ENCODE data around the gene CDK5RAP2.
"Not testable (repeated sequence)": the region's sequence is repeated elsewhere in the genome, so short reads cannot be mapped to it uniquely, and the experiment has no call there.

The CDK5RAP2 gene

GRCh38 chr9:120592210-120592609, 12.2 kb upstream of the CDK5RAP2 start:
- no peak for DNase-seq (ENCODE audit: low read depth)

GRCh38 chr9:120587328-120587727, 7.4 kb upstream of the CDK5RAP2 start:
- no peak for DNase-seq (ENCODE audit: low read depth)

DNA sequence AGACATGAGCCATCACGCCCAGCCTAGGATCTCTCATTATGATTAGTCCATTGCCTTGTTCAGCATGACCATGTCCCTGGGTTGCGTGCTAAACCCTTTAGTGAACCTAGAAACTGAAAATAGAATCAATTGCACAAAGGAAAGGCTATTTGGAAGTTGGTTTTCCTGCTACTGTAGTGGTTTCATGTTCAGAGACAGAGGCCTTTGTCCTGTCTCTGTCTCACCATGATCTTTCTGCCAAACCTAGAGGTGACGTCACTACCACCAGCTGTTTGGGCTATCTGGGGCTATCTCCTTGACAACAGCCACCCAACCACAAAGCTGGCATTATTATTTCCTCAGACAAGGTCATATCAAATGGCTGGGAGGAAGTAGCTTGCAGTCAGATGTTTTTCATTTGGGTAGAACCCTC, 4.0 kb upstream of the CDK5RAP2 start:
- DNase-seq (ENCODE audit: low read depth) = no peak

- DNase-seq (ENCODE audit: low read depth) = no peak
These were observed 572 bp downstream of the CDK5RAP2 start for GRCh38 chr9:120579139-120580050.

DNA sequence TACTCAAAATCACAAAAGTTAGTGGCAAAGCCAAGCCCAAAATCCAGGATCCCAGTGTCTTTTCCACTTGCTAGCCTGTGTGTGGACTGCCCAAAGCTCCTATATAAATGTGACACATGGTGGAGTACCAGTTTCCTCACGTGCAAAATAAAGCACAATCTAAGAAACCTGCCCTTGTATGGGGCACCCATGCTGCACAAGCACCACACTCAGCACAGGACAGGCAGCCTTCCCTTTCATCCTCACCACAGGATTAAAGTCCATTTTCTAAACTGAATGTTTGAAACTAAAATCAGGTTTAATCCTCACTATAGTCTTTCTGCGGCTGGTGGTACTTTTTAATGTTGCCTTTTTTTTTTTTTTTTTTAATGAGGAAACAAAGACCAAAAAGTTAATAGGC, 5.5 kb downstream of the CDK5RAP2 start:
- no peak for DNase-seq (ENCODE audit: low read depth)

- DNase-seq (ENCODE audit: low read depth) = no peak
These were observed 7.5 kb downstream of the CDK5RAP2 start for GRCh38 chr9:120572472-120572871.

GRCh38 chr9:120571443-120572257, 8.3 kb downstream of the CDK5RAP2 start:
- DNase-seq (ENCODE audit: low read depth) = no peak

- no peak for DNase-seq (ENCODE audit: low read depth)
These were observed 9.7 kb downstream of the CDK5RAP2 start for GRCh38 chr9:120570296-120570695.

DNA sequence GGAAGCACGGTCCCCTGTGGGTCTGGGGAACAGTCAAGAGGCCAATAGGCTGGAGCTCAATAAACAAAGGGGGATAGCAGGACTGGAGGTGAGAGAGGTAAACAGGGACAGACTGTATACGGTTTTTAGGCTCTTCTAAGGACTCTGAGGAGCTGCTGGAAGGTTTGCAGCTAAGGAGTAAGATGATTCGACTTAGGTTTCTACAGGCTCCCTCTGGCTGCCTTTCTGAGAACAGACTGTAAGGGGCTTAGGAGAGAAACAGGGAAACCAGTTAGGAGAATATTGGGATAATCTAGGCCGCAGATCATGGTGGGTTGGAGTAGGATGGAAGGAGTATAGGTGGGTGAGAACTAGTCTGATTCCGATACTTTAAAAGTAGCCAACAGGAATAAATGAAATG, 10.4 kb downstream of the CDK5RAP2 start:
- DNase-seq (ENCODE audit: low read depth) = no peak

DNA sequence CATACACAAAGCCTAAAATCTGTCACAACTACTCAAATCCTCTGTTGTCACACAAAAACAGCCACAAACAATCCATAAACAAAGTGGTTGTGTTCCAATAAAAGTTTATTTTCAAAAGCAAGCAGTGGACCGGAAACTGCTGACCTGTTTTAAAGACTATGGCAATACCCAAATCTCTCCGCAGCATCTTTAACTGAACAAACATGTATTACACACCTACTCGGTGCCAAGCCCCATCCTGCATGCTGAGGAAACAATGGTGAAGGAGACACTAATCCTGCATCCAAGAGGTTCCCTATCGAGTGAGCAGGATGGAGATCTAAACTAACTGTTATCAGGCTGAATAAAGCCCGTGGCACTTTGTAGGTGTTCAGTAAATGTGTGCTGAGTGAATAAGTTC, 11.2 kb downstream of the CDK5RAP2 start:
- no peak for DNase-seq (ENCODE audit: low read depth)

DNA sequence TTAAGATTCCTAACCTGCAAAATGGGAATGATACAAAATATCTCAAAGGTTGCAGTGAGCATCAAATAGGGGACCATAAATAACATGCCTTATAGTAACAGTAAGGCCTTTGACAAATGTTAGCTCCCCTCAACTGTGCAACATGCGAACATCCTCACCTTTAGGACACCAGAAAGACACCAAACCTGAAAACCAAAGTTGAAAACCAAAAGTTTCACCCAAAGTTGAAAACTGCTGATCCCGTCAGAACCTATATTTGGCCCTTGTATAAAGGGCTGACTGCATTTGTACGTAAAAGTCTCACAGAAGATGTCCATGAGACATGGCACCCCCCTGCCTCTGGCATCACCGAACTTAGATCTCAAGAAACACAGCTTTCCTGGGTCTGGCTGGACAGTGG, 12.1 kb downstream of the CDK5RAP2 start:
- DNase-seq (ENCODE audit: low read depth) = no peak

DNA sequence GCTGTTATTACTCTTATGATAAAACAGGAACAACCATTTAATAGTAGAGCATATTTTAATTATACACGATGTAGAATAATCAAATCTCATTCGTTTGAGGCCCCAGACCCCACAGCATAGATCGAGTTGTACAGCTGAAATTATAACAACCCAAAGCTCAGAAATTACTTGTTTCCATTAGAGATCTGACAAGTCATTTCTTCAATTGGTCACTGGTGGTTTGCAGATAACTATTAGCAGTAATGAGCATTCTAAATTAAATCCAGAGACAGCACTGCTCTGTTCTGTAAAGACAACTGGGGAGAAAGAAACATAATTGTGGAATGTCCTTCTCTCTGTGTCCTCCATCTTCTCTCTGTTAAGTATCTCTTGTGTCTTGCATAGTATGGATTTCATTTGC, 12.9 kb downstream of the CDK5RAP2 start:
- DNase-seq (ENCODE audit: low read depth) = no peak

DNA sequence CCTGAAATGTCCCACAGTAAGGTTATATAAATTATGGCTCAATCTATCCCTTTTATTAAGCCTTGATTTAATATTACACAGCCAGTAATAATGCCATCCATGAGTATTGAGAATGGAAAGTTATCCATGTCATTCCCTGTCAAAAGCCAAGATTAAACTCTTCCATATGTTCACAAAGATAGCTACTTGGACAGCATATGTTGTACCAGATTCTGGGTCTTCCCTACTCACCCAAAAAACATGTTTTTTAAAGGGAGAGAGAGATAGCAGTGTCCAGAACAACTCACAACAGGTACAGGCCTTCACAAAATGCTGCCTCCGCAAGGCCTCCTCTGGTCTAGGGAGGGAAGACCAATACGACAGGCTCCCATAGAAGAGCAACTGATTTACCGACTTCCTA, 15.4 kb downstream of the CDK5RAP2 start:
- DNase-seq (ENCODE audit: low read depth) = no peak

DNA sequence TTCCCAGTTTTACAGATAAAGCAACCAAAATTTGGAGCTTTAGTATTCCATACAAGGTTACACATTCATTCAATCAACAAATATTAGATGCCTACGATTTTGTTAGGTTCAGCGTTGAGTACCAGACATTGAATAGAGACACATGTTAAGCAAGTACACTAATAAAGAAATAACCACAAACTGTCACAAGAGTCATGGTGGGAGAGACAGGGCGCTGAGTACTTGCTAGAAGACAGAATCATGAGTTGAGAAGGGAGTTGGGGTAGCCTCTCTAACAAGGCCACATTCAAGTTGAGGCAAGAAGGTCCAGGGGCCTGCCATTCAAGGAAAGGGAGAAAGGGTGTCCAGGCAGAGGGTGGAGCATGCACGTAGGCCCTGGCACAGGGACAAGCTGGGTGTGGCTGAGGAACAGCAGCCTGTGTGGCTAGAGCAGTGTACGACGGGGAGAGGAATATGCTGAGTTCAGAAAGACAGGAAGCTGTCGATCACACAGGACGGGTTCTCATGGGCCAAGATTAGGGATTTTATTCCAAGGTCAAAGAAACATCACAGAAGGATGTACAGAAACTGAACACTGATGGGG, 17.0 kb downstream of the CDK5RAP2 start:
- no peak for DNase-seq (ENCODE audit: low read depth)

DNA sequence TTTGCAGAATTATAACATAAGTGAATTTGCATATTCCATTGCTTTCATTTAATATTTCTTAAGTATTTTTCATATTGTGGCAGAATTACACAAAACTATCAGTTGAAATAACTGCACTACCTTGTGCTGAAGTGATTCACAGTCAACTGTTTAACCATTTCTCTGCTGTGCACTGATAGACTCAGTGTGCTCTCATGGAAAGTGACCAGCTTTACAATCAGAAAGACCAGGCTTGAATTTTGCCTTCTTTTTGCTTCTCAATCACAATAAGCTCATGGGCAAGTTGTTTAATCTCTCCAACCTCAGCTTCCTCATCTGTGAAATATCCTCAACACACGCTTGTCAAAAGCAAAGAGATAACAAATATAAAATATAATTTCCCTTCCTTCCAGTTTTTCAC, 18.3 kb downstream of the CDK5RAP2 start:
- DNase-seq (ENCODE audit: low read depth) = no peak

- no peak for DNase-seq (ENCODE audit: low read depth)
These were observed 20.4 kb downstream of the CDK5RAP2 start for GRCh38 chr9:120559546-120559945.

GRCh38 chr9:120558454-120558853, 21.5 kb downstream of the CDK5RAP2 start:
- no peak for DNase-seq (ENCODE audit: low read depth)

DNA sequence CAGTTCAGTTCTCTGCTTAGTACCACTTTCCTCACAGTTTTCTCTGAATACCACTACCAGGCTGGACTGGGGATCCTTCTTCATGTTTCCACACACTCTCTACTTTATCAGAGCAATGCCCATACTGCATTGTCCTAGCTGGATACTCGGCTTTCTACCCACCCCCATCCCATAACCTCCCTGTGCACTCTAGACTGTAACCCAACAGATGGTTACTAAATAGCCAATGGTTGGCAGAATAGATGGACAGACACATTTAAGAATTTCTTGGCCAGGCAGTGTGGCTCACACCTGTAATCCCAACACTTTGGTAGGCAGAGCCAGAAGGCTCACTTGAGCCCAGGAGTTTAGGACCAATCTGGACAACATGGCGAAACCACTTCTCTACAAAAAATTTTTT, 22.8 kb downstream of the CDK5RAP2 start:
- no peak for DNase-seq (ENCODE audit: low read depth)

- DNase-seq (ENCODE audit: low read depth) = no peak
These were observed 23.2 kb downstream of the CDK5RAP2 start for GRCh38 chr9:120556775-120557174.

DNA sequence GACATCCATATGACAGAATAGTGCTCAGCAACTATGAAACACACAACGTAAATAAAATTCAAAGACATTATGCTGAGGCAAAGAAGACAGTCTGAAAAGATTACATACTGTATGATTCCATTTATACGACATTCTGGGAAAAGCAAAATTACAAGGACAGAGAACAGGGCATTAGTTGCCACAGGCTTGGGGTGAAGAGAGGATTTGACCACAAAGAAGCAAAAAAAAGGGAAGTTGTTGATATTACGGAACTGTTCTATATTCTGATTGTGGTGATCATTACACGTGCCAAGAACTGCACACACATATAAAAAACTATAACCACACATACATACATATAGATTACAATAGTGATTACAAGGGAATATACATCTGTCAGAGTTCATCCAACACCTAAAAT, 24.1 kb downstream of the CDK5RAP2 start:
- no peak for DNase-seq (ENCODE audit: low read depth)

- DNase-seq (ENCODE audit: low read depth) = not testable (repeated sequence)
These were observed 27.7 kb downstream of the CDK5RAP2 start for GRCh38 chr9:120552210-120552704.

GRCh38 chr9:120545701-120546550, 34.0 kb downstream of the CDK5RAP2 start:
- DNase-seq (ENCODE audit: low read depth) = no peak
